SK-N-SH treated with all-trans-retinoic acid at 6 μM for 48 hours (cell line): ENCODE results near the gene VDAC1.
"Not testable (repeated sequence)": the region's sequence is repeated elsewhere in the genome, so short reads cannot be mapped to it uniquely, and the experiment has no call there.

Experiments used
- ATAC-seq: fragments of 200-7000 bp; cut with Tn5 transposase; 3 replicates; pipeline ENCODE4 v1.9.1; 2020; ENCODE audit warnings: mild to moderate bottlenecking, moderate library complexity
- ARNTL ChIP-seq: fragments of 450-650 bp; formaldehyde crosslinking; IDR thresholded peaks from 2 replicates; pipeline ENCODE4 v1.5.0; 2020; ENCODE audit warnings: low read depth, mild to moderate bottlenecking, moderate library complexity, borderline replicate concordance
- BACH2 ChIP-seq: fragments of 250-450 bp; sonication (Bioruptor Pico); IDR thresholded peaks from 2 replicates; pipeline ENCODE4 v1.9.0; 2021; ENCODE audit warnings: mild to moderate bottlenecking, borderline replicate concordance
- ESRRG ChIP-seq: fragments of 250-450 bp; sonication (Bioruptor Pico); IDR thresholded peaks from 2 replicates; pipeline ENCODE4 v1.6.1; 2021; ENCODE audit warnings: mild to moderate bottlenecking
- GLIS3 ChIP-seq: fragments of 250-450 bp; sonication (Bioruptor Pico); IDR thresholded peaks from 2 replicates; pipeline ENCODE4 v1.5.0; 2020; ENCODE audit warnings: mild to moderate bottlenecking, moderate library complexity
- OSR1 ChIP-seq: fragments of 250-450 bp; sonication (Bioruptor Pico); IDR thresholded peaks from 2 replicates; pipeline ENCODE4 v1.8.0; 2022; ENCODE audit warnings: moderate library complexity, mild to moderate bottlenecking, inconsistent platforms
- PPARA ChIP-seq: fragments of 250-450 bp; sonication (Bioruptor Pico); IDR thresholded peaks from 2 replicates; pipeline ENCODE4 v1.5.0; 2020; ENCODE audit warnings: mild to moderate bottlenecking, borderline replicate concordance
- TCF4 ChIP-seq: fragments of 250-450 bp; sonication (Bioruptor Pico); IDR thresholded peaks from 2 replicates; pipeline ENCODE4 v1.8.0; 2021; ENCODE audit warnings: mild to moderate bottlenecking, moderate library complexity, borderline replicate concordance
- ZFP3 ChIP-seq: fragments of 250-450 bp; sonication (Bioruptor Pico); IDR thresholded peaks from 2 replicates; pipeline ENCODE4 v1.5.0; 2020; ENCODE audit warnings: mild to moderate bottlenecking, moderate library complexity
- ZFP30 ChIP-seq: fragments of 450-650 bp; formaldehyde crosslinking; IDR thresholded peaks from 2 replicates; pipeline ENCODE4 v1.5.0; 2022; ENCODE audit warnings: mild to moderate bottlenecking, moderate library complexity
- ZNF565 ChIP-seq: fragments of 450-650 bp; formaldehyde crosslinking; conservative IDR thresholded peaks from 2 replicates; pipeline ENCODE4 v1.5.0; 2020; ENCODE audit warnings: low read depth, mild to moderate bottlenecking, moderate library complexity
- ZNF70 ChIP-seq: fragments of 450-650 bp; formaldehyde crosslinking; IDR thresholded peaks from 2 replicates; pipeline ENCODE4 v1.5.0; 2020; ENCODE audit warnings: mild to moderate bottlenecking, moderate library complexity
- ZNF8 ChIP-seq: fragments of 450-650 bp; formaldehyde crosslinking; IDR thresholded peaks from 2 replicates; pipeline ENCODE4 v1.5.0; 2020; ENCODE audit warnings: mild to moderate bottlenecking, moderate library complexity
- TF ChIP-seq, protein P1 (sequence below): fragments of 250-450 bp; sonication (Bioruptor Pico); IDR thresholded peaks from 2 replicates; pipeline ENCODE4 v1.8.0; 2020; ENCODE audit warnings: mild to moderate bottlenecking, moderate library complexity, borderline replicate concordance
- TF ChIP-seq, protein P2 (sequence below): fragments of 250-450 bp; sonication (Bioruptor Pico); IDR thresholded peaks from 2 replicates; pipeline ENCODE4 v1.5.0; 2020; ENCODE audit warnings: mild to moderate bottlenecking, moderate library complexity
- TF ChIP-seq, protein P3 (sequence below): fragments of 250-450 bp; sonication (Bioruptor Pico); IDR thresholded peaks from 2 replicates; pipeline ENCODE4 v1.8.0; 2021; ENCODE audit warnings: low read depth, mild to moderate bottlenecking, moderate library complexity, borderline replicate concordance
- TF ChIP-seq, protein P4 (sequence below): fragments of 250-450 bp; sonication (Bioruptor Pico); IDR thresholded peaks from 2 replicates; pipeline ENCODE4 v1.5.1; 2021; ENCODE audit warnings: mild to moderate bottlenecking, moderate library complexity
- TF ChIP-seq, protein P5 (sequence below): fragments of 250-450 bp; sonication (Bioruptor Pico); IDR thresholded peaks from 2 replicates; pipeline ENCODE4 v1.5.1; 2020; ENCODE audit warnings: low read depth, mild to moderate bottlenecking, moderate library complexity

VDAC1 gene

DNA sequence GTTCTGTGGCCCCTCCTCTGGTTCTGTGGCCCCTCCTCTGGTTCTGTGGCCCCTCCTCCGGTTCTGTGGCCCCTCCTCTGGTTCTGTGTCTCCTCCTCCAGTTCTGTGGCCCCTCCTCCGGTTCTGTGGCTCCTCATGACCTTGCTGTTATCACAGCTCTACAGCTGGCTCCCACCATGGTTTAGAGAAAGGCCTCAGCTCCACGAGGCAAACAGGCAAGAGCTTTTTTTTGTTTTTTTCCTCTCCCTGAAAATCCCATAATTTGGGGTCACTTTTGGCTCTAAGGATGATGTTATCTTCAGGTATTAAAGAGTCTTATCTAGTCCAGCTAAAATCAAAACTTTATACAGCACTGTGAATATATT, 68.1 kb downstream of the VDAC1 start (continued):
- TF ChIP-seq, protein P1, sequence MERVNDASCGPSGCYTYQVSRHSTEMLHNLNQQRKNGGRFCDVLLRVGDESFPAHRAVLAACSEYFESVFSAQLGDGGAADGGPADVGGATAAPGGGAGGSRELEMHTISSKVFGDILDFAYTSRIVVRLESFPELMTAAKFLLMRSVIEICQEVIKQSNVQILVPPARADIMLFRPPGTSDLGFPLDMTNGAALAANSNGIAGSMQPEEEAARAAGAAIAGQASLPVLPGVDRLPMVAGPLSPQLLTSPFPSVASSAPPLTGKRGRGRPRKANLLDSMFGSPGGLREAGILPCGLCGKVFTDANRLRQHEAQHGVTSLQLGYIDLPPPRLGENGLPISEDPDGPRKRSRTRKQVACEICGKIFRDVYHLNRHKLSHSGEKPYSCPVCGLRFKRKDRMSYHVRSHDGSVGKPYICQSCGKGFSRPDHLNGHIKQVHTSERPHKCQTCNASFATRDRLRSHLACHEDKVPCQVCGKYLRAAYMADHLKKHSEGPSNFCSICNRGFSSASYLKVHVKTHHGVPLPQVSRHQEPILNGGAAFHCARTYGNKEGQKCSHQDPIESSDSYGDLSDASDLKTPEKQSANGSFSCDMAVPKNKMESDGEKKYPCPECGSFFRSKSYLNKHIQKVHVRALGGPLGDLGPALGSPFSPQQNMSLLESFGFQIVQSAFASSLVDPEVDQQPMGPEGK (CRISPR knock-in tag): no peak

DNA sequence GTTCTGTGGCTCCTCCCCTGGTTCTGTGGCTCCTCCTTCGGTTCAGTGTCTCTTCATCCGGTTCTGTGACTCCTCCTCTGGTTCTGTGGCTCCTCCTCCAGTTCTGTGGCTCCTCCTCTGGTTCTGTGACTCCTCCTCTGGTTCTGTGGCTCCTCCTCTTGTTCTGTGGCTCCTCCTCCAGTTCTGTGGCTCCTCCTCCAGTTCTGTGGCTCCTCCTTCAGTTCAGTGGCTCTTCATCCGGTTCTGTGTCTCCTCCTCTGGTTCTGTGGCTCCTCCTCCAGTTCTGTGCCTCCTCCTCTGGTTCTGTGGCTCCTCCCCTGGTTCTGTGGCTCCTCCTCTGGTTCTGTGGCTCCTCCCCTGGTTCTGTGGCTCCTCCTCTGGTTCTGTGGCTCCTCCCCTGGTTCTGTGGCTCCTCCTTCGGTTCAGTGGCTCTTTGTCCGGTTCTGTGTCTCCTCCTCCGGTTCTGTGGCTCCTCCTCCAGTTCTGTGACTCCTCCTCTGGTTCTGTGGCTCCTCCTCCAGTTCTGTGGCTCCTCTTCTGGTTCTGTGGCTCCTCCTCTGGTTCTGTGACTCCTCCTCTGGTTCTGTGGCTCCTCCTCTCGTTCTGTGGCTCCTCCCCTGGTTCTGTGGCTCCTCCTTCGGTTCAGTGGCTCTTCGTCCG, 68.7 kb downstream of the VDAC1 start:
- not testable (repeated sequence) for ATAC-seq

DNA sequence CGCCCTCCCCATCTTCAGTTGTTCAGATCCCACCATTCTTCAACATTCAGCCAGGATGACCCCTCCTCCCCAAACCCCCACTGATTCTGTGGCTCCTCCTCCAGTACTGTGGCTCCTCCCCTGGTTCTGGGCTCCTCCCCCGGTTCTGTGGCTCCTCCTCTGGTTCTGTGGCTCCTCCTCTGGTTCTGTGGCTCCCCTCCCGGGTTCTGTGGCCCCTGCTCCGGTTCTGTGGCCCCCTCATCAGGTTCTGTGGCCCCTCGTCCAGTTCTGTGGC, 69.2 kb downstream of the VDAC1 start:
- ATAC-seq: no peak
- TF ChIP-seq, protein P2, sequence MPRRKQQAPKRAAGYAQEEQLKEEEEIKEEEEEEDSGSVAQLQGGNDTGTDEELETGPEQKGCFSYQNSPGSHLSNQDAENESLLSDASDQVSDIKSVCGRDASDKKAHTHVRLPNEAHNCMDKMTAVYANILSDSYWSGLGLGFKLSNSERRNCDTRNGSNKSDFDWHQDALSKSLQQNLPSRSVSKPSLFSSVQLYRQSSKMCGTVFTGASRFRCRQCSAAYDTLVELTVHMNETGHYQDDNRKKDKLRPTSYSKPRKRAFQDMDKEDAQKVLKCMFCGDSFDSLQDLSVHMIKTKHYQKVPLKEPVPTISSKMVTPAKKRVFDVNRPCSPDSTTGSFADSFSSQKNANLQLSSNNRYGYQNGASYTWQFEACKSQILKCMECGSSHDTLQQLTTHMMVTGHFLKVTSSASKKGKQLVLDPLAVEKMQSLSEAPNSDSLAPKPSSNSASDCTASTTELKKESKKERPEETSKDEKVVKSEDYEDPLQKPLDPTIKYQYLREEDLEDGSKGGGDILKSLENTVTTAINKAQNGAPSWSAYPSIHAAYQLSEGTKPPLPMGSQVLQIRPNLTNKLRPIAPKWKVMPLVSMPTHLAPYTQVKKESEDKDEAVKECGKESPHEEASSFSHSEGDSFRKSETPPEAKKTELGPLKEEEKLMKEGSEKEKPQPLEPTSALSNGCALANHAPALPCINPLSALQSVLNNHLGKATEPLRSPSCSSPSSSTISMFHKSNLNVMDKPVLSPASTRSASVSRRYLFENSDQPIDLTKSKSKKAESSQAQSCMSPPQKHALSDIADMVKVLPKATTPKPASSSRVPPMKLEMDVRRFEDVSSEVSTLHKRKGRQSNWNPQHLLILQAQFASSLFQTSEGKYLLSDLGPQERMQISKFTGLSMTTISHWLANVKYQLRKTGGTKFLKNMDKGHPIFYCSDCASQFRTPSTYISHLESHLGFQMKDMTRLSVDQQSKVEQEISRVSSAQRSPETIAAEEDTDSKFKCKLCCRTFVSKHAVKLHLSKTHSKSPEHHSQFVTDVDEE (CRISPR knock-in tag): no peak
- no peak for TF ChIP-seq ARNTL
- TF ChIP-seq ZFP3 (CRISPR knock-in tag): no peak
- no peak for TF ChIP-seq TCF4 (CRISPR knock-in tag)
- TF ChIP-seq, protein P1 (CRISPR knock-in tag): no peak
- TF ChIP-seq, protein P3, sequence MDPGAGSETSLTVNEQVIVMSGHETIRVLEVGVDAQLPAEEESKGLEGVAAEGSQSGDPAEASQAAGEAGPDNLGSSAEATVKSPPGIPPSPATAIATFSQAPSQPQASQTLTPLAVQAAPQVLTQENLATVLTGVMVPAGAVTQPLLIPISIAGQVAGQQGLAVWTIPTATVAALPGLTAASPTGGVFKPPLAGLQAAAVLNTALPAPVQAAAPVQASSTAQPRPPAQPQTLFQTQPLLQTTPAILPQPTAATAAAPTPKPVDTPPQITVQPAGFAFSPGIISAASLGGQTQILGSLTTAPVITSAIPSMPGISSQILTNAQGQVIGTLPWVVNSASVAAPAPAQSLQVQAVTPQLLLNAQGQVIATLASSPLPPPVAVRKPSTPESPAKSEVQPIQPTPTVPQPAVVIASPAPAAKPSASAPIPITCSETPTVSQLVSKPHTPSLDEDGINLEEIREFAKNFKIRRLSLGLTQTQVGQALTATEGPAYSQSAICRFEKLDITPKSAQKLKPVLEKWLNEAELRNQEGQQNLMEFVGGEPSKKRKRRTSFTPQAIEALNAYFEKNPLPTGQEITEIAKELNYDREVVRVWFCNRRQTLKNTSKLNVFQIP (CRISPR knock-in tag): no peak
- TF ChIP-seq, protein P4, sequence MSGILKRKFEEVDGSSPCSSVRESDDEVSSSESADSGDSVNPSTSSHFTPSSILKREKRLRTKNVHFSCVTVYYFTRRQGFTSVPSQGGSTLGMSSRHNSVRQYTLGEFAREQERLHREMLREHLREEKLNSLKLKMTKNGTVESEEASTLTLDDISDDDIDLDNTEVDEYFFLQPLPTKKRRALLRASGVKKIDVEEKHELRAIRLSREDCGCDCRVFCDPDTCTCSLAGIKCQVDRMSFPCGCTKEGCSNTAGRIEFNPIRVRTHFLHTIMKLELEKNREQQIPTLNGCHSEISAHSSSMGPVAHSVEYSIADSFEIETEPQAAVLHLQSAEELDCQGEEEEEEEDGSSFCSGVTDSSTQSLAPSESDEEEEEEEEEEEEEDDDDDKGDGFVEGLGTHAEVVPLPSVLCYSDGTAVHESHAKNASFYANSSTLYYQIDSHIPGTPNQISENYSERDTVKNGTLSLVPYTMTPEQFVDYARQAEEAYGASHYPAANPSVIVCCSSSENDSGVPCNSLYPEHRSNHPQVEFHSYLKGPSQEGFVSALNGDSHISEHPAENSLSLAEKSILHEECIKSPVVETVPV (CRISPR knock-in tag): no peak
- no peak for TF ChIP-seq OSR1 (CRISPR knock-in tag)
- no peak for TF ChIP-seq ZNF70
- no peak for TF ChIP-seq GLIS3
- no peak for TF ChIP-seq ZNF8 (CRISPR knock-in tag)
- no peak for TF ChIP-seq ESRRG (CRISPR knock-in tag)
- TF ChIP-seq BACH2 (CRISPR knock-in tag): no peak
- TF ChIP-seq ZNF565 (CRISPR knock-in tag): no peak
- TF ChIP-seq PPARA: no peak
- TF ChIP-seq, protein P5, sequence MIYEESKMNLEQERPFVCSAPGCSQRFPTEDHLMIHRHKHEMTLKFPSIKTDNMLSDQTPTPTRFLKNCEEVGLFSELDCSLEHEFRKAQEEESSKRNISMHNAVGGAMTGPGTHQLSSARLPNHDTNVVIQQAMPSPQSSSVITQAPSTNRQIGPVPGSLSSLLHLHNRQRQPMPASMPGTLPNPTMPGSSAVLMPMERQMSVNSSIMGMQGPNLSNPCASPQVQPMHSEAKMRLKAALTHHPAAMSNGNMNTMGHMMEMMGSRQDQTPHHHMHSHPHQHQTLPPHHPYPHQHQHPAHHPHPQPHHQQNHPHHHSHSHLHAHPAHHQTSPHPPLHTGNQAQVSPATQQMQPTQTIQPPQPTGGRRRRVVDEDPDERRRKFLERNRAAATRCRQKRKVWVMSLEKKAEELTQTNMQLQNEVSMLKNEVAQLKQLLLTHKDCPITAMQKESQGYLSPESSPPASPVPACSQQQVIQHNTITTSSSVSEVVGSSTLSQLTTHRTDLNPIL: no peak
- no peak for TF ChIP-seq ZFP30 (CRISPR knock-in tag)
- TF ChIP-seq, all 23 proteins: peak for 0
